Gastrocnemius medialis (tissue), 4 donors: ENCODE measurements around the gene IL5. TPM values are rescaled to one million over a fixed set of nuclear protein-coding genes. Genes with fewer than 3 reads are reported as not detected.

Source experiments
- ATAC-seq, 2 donors: fragments of 150-250 bp; one replicate each; pipeline ENCODE4 v1.9.1; 2016
- DNase-seq, 2 donors: peaks; one replicate each; pipeline ENCODE4 v3.0.0-alpha.2; 2019
- H3K27ac ChIP-seq, 4 donors: fragments of 200-600 bp; sonication (generic); 1 replicate in 1 of 4; 2 replicates in 3 of 4; pipeline ENCODE4 v1.5.1; 2016 to 2018; ENCODE audit warnings: mild to moderate bottlenecking in 2 of 4, moderate library complexity in 1 of 4
- H3K27me3 ChIP-seq, 3 donors: fragments of 200-600 bp; sonication (generic) in 2 of 3; 1 replicate in 1 of 3; 2 replicates in 2 of 3; pipeline versions ENCODE4 v1.5.1 to v1.6.0; 2016 to 2019; ENCODE audit warnings: mild to moderate bottlenecking in 1 of 3, moderate library complexity in 1 of 3
- H3K36me3 ChIP-seq, 2 donors: fragments of 200-600 bp; sonication (generic) in 1 of 2; one replicate each; pipeline ENCODE4 v1.5.1; 2017 to 2018
- H3K4me1 ChIP-seq, 2 donors: fragments of 200-600 bp; sonication (generic) in 1 of 2; one replicate each; pipeline ENCODE4 v1.5.1; 2016 to 2017; ENCODE audit warnings: mild to moderate bottlenecking in 2 of 2
- H3K4me3 ChIP-seq, 4 donors: fragments of 200-600 bp; sonication (generic) in 3 of 4; 1 replicate in 1 of 4; 2 replicates in 3 of 4; pipeline ENCODE4 v1.5.1; 2016 to 2019; ENCODE audit warnings: mild to moderate bottlenecking in 2 of 4
- H3K9me3 ChIP-seq, 3 donors: fragments of 200-600 bp; sonication (generic) in 2 of 3; 1 replicate in 1 of 3; 2 replicates in 2 of 3; pipeline ENCODE4 v1.5.1; 2016 to 2019
- CTCF ChIP-seq, 5 experiments: fragments of 450-650 bp in 3 of 5; fragments of 200-600 bp in 2 of 5; sonication (generic) in 2 of 5; IDR thresholded peaks in 4 of 5; conservative IDR thresholded peaks in 1 of 5; 1 replicate in 4 of 5; 2 replicates in 1 of 5; pipeline ENCODE4 v1.5.1; 2016 to 2019; ENCODE audit warnings: antibody characterized with exemption in 5 of 5, mild to moderate bottlenecking in 3 of 5, moderate library complexity in 3 of 5
- POLR2A ChIP-seq, 2 donors: fragments of 450-650 bp; IDR thresholded peaks; one replicate each; pipeline ENCODE4 v1.6.1; 2017; ENCODE audit warnings: antibody characterized with exemption in 2 of 2, mild to moderate bottlenecking in 2 of 2, moderate library complexity in 2 of 2
- in situ Hi-C, 4 donors: fragments of 200-750 bp; cut with MboI; loops; one replicate each; pipeline versions ENCODE4 v1.15.0 to v1.8.0; 2017; ENCODE audit warnings: low sequenced_read_pairs in 4 of 4
- intact Hi-C: fragments of 100-400 bp; cut with DNase I; formaldehyde crosslinking; loops from one replicate; pipeline ENCODE4 v1.15.1; 2023; ENCODE audit warnings: low total_unique reads
- total RNA-seq, 4 donors: library from RNA; depleted of rRNA; stranded (reverse); fragments of >200 nt; gene quantifications; one replicate each; pipeline versions ENCODE4 v1.1.0 to v1.2.3, GENCODE V29; 2016

The IL5 gene
- total RNA-seq, 4 donors from 2014 or later, result not detected

GRCh38 chr5:132503244-132503643 lies 40.1 kb downstream of the IL5 start:
- no peak overlapping the region for H3K27ac ChIP-seq
- no peaks in the 10 kb centered on the region for H3K9me3 ChIP-seq
- no peaks in the 10 kb centered on the region for H3K36me3 ChIP-seq
- in situ Hi-C loops (loop anchor here (5.0 to 25.0 kb wide), 5 partner anchors 116 to 241 kb away; partner anchors contain the start of gene PDLIM4 (in 1 of the 4)), intact Hi-C loops (no loop called here)
- DNase-seq, result no peak
- TF ChIP-seq CTCF (IDR thresholded peaks at IDR 0.05 in 4 of 5, conservative IDR thresholded peaks at IDR 0.05 in 1 of 5) (no peak), POLR2A (IDR thresholded peaks at IDR 0.05) (no peak)
- H3K4me1 ChIP-seq, result peaks cover 0 to 7% of the 10 kb centered on the region in 2 donors
- ATAC-seq, result no peak
- no peaks in the 10 kb centered on the region for H3K27me3 ChIP-seq
- H3K4me3 ChIP-seq, result no peak overlapping the region

- H3K9me3 ChIP-seq, result no peaks in the 10 kb centered on the region
- H3K27me3 ChIP-seq, result no peaks in the 10 kb centered on the region
- H3K4me3 ChIP-seq, result no peak overlapping the region
- intact Hi-C loops, result loop anchor here (1.0 to 2.0 kb wide), 3 partner anchors 83 to 229 kb away; no protein-coding TSS in a partner anchor
- H3K4me1 ChIP-seq, result peaks cover 8 to 17% of the 10 kb centered on the region in 2 donors
- in situ Hi-C loops, result loop anchor here (5.0 to 25.0 kb wide), 5 partner anchors 115 to 240 kb away; partner anchors contain the start of gene PDLIM4 (in 1 of the 4)
- DNase-seq (no peak), ATAC-seq (no peak)
- H3K36me3 ChIP-seq, result no peaks in the 10 kb centered on the region
- no peak overlapping the region for H3K27ac ChIP-seq
- TF ChIP-seq CTCF (IDR thresholded peaks at IDR 0.05 in 4 of 5, conservative IDR thresholded peaks at IDR 0.05 in 1 of 5), result no peak
- TF ChIP-seq POLR2A (IDR thresholded peaks at IDR 0.05), result no peak
Measured at GRCh38 chr5:132501961-132502931, 41.1 kb downstream of the IL5 start.

- Histone ChIP-seq H3K27ac (peak overlapping the region in 1 of 4 donors; percentile 38), H3K4me3 (no peak overlapping the region), H3K36me3 (no peaks in the 10 kb centered on the region), H3K4me1 (peaks cover 12 to 21% of the 10 kb centered on the region in 2 donors), H3K27me3 (no peaks in the 10 kb centered on the region), H3K9me3 (no peaks in the 10 kb centered on the region)
- DNase-seq (no peak), ATAC-seq (no peak)
- intact Hi-C loops (loop anchor here (1.0 to 2.0 kb wide), 3 partner anchors 82 to 229 kb away; no protein-coding TSS in a partner anchor), in situ Hi-C loops (loop anchor here (5.0 to 25.0 kb wide), 5 partner anchors 114 to 239 kb away; partner anchors contain the start of gene PDLIM4 (in 1 of the 4))
- TF ChIP-seq CTCF (IDR thresholded peaks at IDR 0.05 in 4 of 5, conservative IDR thresholded peaks at IDR 0.05 in 1 of 5) (no peak), POLR2A (IDR thresholded peaks at IDR 0.05) (no peak)
Measured at GRCh38 chr5:132501629-132501956, 41.7 kb downstream of the IL5 start.

- intact Hi-C loops, result loop anchor here (1.0 to 2.0 kb wide), 3 partner anchors 82 to 228 kb away; no protein-coding TSS in a partner anchor
- Histone ChIP-seq H3K27me3 (no peaks in the 10 kb centered on the region), H3K27ac (peak overlapping the region; percentile 36 to 54 (median 42)), H3K36me3 (no peaks in the 10 kb centered on the region), H3K4me3 (no peak overlapping the region), H3K4me1 (peaks cover 17 to 21% of the 10 kb centered on the region in 2 donors), H3K9me3 (no peaks in the 10 kb centered on the region)
- ATAC-seq (peak; percentile 25 to 44), DNase-seq (peak; percentile 35 to 50)
- in situ Hi-C loops, result loop anchor here (5.0 to 25.0 kb wide), 5 partner anchors 114 to 239 kb away; partner anchors contain the start of gene PDLIM4 (in 1 of the 4)
- TF ChIP-seq CTCF (IDR thresholded peaks at IDR 0.05 in 4 of 5, conservative IDR thresholded peaks at IDR 0.05 in 1 of 5) (peak; percentile 89 to 96 (median 90)), POLR2A (IDR thresholded peaks at IDR 0.05) (no peak)
Measured at GRCh38 chr5:132500931-132501628, 42.2 kb downstream of the IL5 start.
